MCF 10A (cell line): ENCODE results near the gene DCTN4. TPM values are rescaled to one million over a fixed set of nuclear protein-coding genes. Genes with fewer than 3 reads are reported as not detected.

Experiments used
- BruUV-seq: library from RNA; stranded (reverse); fragments of 400-500 nt; replicated peaks from 2 replicates; lab custom pipeline; 2021; lab: Mats Ljungman, UMichigan
- CTCF ChIA-PET: fragments of 300-600 bp; sonication (Branson Sonifier 250); formaldehyde crosslinking; extraction: SDS; loops from one replicate; lab custom pipeline; 2021; ENCODE audit warnings: antibody characterized with exemption, inconsistent platforms; lab: Yijun Ruan, JAX
- POLR2A ChIA-PET: fragments of 300-600, 350-650 bp; sonication (Branson Sonifier 250); formaldehyde crosslinking; extraction: SDS; loops from one replicate; lab custom pipeline; 2020; ENCODE audit warnings: antibody characterized with exemption, inconsistent platforms; lab: Yijun Ruan, JAX
- DNase-seq: peaks from one replicate; pipeline ENCODE4 v3.0.0-alpha.2; 2018; ENCODE audit not compliant: unreplicated experiment
- H3K27ac Mint-ChIP-seq: one replicate; pipeline ENCODE4 v1.8.0; 2022; ENCODE audit warnings: mild to moderate bottlenecking, low read depth, mixed read lengths; ENCODE audit not compliant: unreplicated experiment
- H3K27me3 Mint-ChIP-seq: one replicate; pipeline ENCODE4 v1.8.0; 2022; ENCODE audit warnings: mixed read lengths; ENCODE audit not compliant: insufficient read depth, unreplicated experiment
- H3K36me3 Mint-ChIP-seq: one replicate; pipeline ENCODE4 v1.8.0; 2022; ENCODE audit warnings: mild to moderate bottlenecking, moderate library complexity, mixed read lengths; ENCODE audit not compliant: insufficient read depth, unreplicated experiment
- H3K4me1 Mint-ChIP-seq: one replicate; pipeline ENCODE4 v1.8.0; 2022; ENCODE audit warnings: mixed read lengths; ENCODE audit not compliant: insufficient read depth, unreplicated experiment
- H3K4me3 Mint-ChIP-seq: one replicate; pipeline ENCODE4 v1.8.0; 2022; ENCODE audit warnings: mild to moderate bottlenecking, moderate library complexity, mixed read lengths; ENCODE audit not compliant: unreplicated experiment
- H3K9me3 Mint-ChIP-seq: one replicate; pipeline ENCODE4 v1.8.0; 2022; ENCODE audit warnings: mixed read lengths; ENCODE audit not compliant: unreplicated experiment
- intact Hi-C: fragments of 100-400 bp; cut with micrococcal nuclease; formaldehyde crosslinking; loops from 2 replicates; pipeline ENCODE4 v1.14.1; 2022
- total RNA-seq: library from RNA; stranded (reverse); gene quantifications from 2 replicates; pipeline ENCODE4 v1.2.3, GENCODE V29; 2022
- TF ChIP-seq, protein P1 (sequence below): fragments of 200-600 bp; IDR thresholded peaks from one replicate; pipeline ENCODE4 v1.8.0; 2022; ENCODE audit warnings: antibody characterized with exemption, mild to moderate bottlenecking; ENCODE audit not compliant: unreplicated experiment

Gene DCTN4
- total RNA-seq, 1 experiment from 2014 or later: 143 TPM

DNA sequence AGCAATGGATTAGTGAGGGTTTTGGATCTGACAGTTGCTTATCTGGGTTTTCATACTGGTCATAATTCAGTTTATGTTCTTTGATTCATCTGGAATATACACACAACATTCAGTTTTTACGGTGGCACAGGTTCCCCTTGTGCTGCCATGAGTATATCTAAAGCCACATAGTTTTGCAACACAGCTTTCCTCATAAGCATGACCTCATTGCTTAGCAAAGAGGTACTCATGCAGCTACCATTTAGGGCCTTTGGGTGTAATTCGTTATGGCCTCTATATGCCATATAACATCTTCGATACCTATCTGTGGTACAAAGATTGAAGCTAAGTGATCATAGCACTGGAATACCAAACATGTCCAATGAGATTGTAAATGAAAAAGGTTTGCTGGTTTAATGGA, 55.1 kb downstream of the DCTN4 start:
- Mint-ChIP-seq H3K4me1 (peaks cover 6% of the 10 kb centered on the region), H3K36me3 (peaks cover 42% of the 10 kb centered on the region), H3K27me3 (no peaks in the 10 kb centered on the region), H3K4me3 (no peak overlapping the region), H3K27ac (no peak overlapping the region), H3K9me3 (no peaks in the 10 kb centered on the region)
- ChIA-PET CTCF (interaction anchor here (0.6 to 8.6 kb wide), 14 partner anchors 33 to 266 kb away, joined by 3 to 109 read pairs (median 4); partner anchors contain the start of genes IRGM and SMIM3), POLR2A (interaction anchor here (0.8 to 2.4 kb wide), 9 partner anchors 9 to 254 kb away, joined by 3 to 12 read pairs (median 4); partner anchors contain the start of genes DCTN4, RPS14 and SMIM3)
- intact Hi-C loops: loop anchor here (5.0 to 10.0 kb wide), 2 partner anchors 246 to 461 kb away; no protein-coding TSS in a partner anchor
- BruUV-seq: no TSS peak
- TF ChIP-seq, protein P1, sequence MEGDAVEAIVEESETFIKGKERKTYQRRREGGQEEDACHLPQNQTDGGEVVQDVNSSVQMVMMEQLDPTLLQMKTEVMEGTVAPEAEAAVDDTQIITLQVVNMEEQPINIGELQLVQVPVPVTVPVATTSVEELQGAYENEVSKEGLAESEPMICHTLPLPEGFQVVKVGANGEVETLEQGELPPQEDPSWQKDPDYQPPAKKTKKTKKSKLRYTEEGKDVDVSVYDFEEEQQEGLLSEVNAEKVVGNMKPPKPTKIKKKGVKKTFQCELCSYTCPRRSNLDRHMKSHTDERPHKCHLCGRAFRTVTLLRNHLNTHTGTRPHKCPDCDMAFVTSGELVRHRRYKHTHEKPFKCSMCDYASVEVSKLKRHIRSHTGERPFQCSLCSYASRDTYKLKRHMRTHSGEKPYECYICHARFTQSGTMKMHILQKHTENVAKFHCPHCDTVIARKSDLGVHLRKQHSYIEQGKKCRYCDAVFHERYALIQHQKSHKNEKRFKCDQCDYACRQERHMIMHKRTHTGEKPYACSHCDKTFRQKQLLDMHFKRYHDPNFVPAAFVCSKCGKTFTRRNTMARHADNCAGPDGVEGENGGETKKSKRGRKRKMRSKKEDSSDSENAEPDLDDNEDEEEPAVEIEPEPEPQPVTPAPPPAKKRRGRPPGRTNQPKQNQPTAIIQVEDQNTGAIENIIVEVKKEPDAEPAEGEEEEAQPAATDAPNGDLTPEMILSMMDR: no peak
- DNase-seq: peak; percentile 29

DNA sequence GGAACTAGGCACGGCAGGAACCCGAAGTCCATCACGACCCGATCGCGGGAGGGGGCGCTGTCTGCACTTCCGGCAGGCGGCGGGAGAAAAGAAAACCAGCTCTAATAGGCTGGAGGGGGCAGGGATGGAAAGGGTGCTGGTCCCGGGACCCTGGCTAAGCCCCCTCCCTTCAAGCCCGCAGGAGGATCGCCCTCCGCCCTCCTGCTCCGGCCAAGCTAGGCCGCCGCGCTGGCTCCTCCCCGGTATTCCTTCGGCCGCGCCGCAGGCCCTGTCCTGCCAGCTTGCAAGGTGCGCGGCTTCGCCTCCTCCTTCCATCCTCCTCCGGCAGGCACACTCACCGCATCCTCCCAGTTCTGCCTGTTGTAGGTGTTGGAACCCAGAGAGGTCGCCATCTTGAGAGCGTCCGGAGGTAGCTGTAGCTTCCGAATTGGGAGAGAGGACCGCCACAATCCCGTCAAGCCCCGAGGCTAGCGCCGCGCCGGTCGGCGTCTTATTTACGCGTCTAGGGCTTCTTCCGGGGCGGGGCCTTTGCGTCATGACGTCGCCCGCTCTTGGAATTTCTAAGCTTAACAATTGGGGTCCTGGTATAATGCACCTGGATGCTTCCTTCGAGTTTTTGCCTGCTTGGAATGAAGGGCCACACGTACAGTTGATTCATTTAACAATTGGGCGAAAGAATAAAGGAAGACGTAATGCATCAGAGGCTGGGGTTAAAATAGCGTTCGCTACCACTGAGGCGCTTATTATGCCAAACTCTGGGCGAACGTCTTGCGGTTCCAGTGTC, 58.0 kb downstream of the DCTN4 start, which contains the start of gene RBM22:
RBM22 (minus strand) TSS at position 469 of the 784 bp plus-strand sequence; CDS start at position 392, 77 bp downstream.
- peaks cover 46% of the 10 kb centered on the region for H3K36me3 Mint-ChIP-seq
- DNase-seq: peak; percentile 95
- TF ChIP-seq, protein P1: peak; percentile 76
- CTCF ChIA-PET: interaction anchor here (0.5 to 8.6 kb wide), 47 partner anchors 8 to 244 kb away, joined by 3 to 109 read pairs (median 6); partner anchors contain the start of genes DCTN4, IRGM, MYOZ3 and SMIM3
- H3K4me3 Mint-ChIP-seq: no peak within 1 kb of the TSS
- POLR2A ChIA-PET: interaction anchor here (0.5 to 5.1 kb wide), 53 partner anchors 8 to 1873 kb away, joined by 3 to 101 read pairs (median 4); partner anchors contain the start of genes DCTN4, GM2A, MYOZ3 and RPS14
- peaks cover 6% of the 10 kb centered on the region for H3K4me1 Mint-ChIP-seq
- no peaks in the 10 kb centered on the region for H3K27me3 Mint-ChIP-seq
- BruUV-seq: no TSS peak
- H3K27ac Mint-ChIP-seq: no peak within 1 kb of the TSS
- intact Hi-C loops: loop anchor here (1.0 to 10.0 kb wide), 5 partner anchors 79 to 464 kb away; no protein-coding TSS in a partner anchor
- H3K9me3 Mint-ChIP-seq: no peaks in the 10 kb centered on the region

DNA sequence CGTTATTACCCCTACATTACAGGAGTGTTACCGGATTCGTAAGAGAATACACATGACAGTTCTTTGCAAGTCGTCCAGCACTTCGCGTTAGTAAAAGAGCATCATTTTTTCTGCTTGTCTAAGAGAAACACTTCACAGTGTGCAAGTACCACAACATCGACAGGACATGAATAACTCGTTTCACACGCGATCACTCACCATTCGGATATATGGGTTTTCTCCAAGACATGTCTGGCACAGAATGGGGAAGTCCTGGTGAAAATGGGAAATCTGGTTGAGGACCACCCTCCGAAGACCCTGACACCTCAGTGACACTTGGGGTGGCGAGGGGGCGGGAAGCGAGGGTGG, 58.6 kb downstream of the DCTN4 start:
- POLR2A ChIA-PET: interaction anchor here (0.5 to 5.1 kb wide), 41 partner anchors 9 to 1872 kb away, joined by 3 to 101 read pairs (median 4); partner anchors contain the start of genes DCTN4, GM2A, MYOZ3 and RPS14

More for the DNA sequence above, 58.6 kb downstream of the DCTN4 start:
- CTCF ChIA-PET: interaction anchor here (0.6 to 8.6 kb wide), 52 partner anchors 9 to 522 kb away, joined by 3 to 109 read pairs (median 6); partner anchors contain the start of genes DCTN4, IRGM, MYOZ3 and SMIM3
- TF ChIP-seq, protein P1: no peak
- H3K4me1 Mint-ChIP-seq: peaks cover 6% of the 10 kb centered on the region
- H3K4me3 Mint-ChIP-seq: no peak overlapping the region
- no peak for DNase-seq
- no peak overlapping the region for H3K27ac Mint-ChIP-seq
- no peaks in the 10 kb centered on the region for H3K27me3 Mint-ChIP-seq
- H3K36me3 Mint-ChIP-seq: peaks cover 47% of the 10 kb centered on the region
- intact Hi-C loops: loop anchor here (1.0 to 10.0 kb wide), 5 partner anchors 79 to 465 kb away; no protein-coding TSS in a partner anchor
- no peaks in the 10 kb centered on the region for H3K9me3 Mint-ChIP-seq
- BruUV-seq: no TSS peak
